Osteoblast (primary cell): ENCODE measurements around the gene EBI3. TPM values are rescaled to one million over a fixed set of nuclear protein-coding genes. Genes with fewer than 3 reads are reported as not detected.
"Not testable (repeated sequence)": the region's sequence is repeated elsewhere in the genome, so short reads cannot be mapped to it uniquely, and the experiment has no call there.

Source experiments
- DNase-seq: peaks from one replicate; pipeline ENCODE4 v3.0.0; 2011; ENCODE audit warnings: low spot score, mixed read lengths; ENCODE audit not compliant: insufficient read length; ENCODE audit errors: missing footprints
- H2AFZ ChIP-seq: 2 replicates; pipeline ENCODE4 v1.6.0; 2011; ENCODE audit warnings: mild to moderate bottlenecking, low read length
- H3K27ac ChIP-seq: 2 replicates; pipeline ENCODE4 v1.5.1; 2011; ENCODE audit warnings: mild to moderate bottlenecking, low read depth, low read length, moderate library complexity
- H3K27me3 ChIP-seq: 2 replicates; pipeline ENCODE4 v1.6.0; 2012; ENCODE audit warnings: mild to moderate bottlenecking, control low read depth, inconsistent platforms, low read length, moderate library complexity; ENCODE audit not compliant: insufficient read depth
- H3K36me3 ChIP-seq: 2 replicates; pipeline ENCODE4 v1.5.1; 2011; ENCODE audit warnings: mild to moderate bottlenecking, low read length, control low read depth, moderate library complexity; ENCODE audit not compliant: insufficient read depth
- H3K4me1 ChIP-seq: 2 replicates; pipeline ENCODE4 v1.5.1; 2011; ENCODE audit warnings: mild to moderate bottlenecking, low read length, control low read depth, moderate library complexity; ENCODE audit not compliant: insufficient read depth
- H3K4me2 ChIP-seq: 2 replicates; pipeline ENCODE4 v1.6.0; 2011; ENCODE audit warnings: mild to moderate bottlenecking, low read length; ENCODE audit not compliant: insufficient read depth
- H3K4me3 ChIP-seq: fragments of 200-600 bp; sonication (generic); 3 replicates; pipeline ENCODE4 v1.5.1; 2012; ENCODE audit warnings: mild to moderate bottlenecking, low read length, inconsistent platforms; ENCODE audit not compliant: insufficient read depth
- H3K79me2 ChIP-seq: 2 replicates; pipeline ENCODE4 v1.6.0; 2012; ENCODE audit warnings: mild to moderate bottlenecking, low read length, control low read depth, inconsistent platforms; ENCODE audit not compliant: insufficient read depth
- H3K9me3 ChIP-seq: 2 replicates; pipeline ENCODE4 v1.5.1; 2011; ENCODE audit warnings: low read depth, low read length, control low read depth
- H4K20me1 ChIP-seq: 2 replicates; pipeline ENCODE4 v1.6.0; 2012; ENCODE audit warnings: mild to moderate bottlenecking, low read length, control low read depth; ENCODE audit not compliant: insufficient read depth
- total RNA-seq: library from RNA; depleted of rRNA; stranded (reverse); fragments of >200 nt; gene quantifications from 2 replicates; pipeline ENCODE4 v1.2.3, GENCODE V29; 2012
- TF ChIP-seq, protein P1 (sequence below): IDR thresholded peaks from 2 replicates; pipeline ENCODE4 v1.5.1; 2011; ENCODE audit warnings: mild to moderate bottlenecking, low read depth, low read length, moderate library complexity; ENCODE audit errors: extremely low read depth

EBI3 gene
- total RNA-seq, 1 donor: not detected

DNA sequence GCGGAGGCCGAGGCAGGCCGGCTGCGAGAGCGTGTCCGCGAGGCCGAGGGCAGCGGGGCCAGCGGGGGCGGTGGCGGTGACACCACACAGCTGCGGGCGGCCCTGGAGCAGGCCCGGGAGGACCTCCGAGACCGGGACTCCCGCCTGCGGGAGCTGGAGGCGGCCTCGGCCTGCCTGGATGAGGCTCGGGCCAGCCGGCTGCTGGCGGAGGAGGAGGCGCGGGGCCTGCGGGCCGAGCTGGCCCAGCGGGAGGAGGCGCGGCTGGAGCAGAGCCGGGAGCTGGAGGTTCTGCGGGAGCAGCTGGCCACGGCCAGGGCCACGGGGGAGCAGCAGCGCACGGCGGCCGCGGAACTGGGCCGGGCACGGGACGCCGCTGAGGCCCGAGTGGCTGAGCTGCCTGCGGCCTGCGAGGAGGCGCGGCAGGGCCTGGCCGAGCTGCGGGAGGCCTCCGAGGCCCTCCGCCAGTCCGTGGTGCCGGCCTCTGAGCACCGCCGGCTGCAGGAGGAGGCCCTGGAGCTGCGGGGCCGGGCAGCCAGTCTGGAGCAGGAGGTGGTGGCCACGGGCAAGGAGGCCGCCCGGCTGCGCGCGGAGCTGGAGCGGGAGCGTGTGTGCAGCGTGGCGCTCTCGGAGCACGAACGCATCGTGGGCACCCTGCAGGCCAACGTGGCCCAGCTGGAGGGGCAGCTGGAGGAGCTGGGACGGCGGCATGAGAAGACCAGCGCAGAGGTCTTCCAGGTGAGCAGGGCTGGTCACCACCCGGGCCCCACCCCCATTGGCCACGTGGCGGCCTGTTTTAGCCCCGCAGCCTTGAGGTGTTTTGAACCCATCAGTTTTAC lies 11.7 kb upstream of the EBI3 start:
- no peaks in the 10 kb centered on the region for H3K79me2 ChIP-seq
- DNase-seq: peak; percentile 47

DNA sequence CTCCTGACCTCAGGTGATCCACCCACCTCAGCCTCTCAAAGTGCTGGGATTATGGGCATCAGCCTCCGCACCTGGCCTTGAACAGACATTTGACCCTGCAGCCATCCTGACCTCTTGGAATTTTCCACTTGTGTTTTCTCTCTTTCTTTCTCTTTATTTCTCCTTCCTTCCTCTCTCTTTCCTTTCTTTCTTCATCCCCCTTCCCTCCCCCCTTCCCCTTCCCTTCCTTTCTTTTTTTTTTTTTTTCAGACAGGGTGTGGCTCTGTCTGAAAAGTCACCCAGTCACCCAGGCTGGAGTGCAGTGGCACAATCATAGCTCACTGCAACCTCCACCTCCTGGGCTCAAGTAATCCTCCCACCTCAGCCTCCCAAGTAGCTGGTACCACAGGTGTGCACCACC lies 10.8 kb upstream of the EBI3 start:
- not testable (repeated sequence) for H3K27me3 ChIP-seq, H3K79me2 ChIP-seq, H3K27ac ChIP-seq, H3K36me3 ChIP-seq, H3K4me2 ChIP-seq, H2AFZ ChIP-seq, H3K9me3 ChIP-seq, H3K4me3 ChIP-seq, H3K4me1 ChIP-seq, DNase-seq, H4K20me1 ChIP-seq

More for the DNA sequence above, 11.7 kb upstream of the EBI3 start:
- no peak overlapping the region for H3K4me2 ChIP-seq
- TF ChIP-seq, protein P1, sequence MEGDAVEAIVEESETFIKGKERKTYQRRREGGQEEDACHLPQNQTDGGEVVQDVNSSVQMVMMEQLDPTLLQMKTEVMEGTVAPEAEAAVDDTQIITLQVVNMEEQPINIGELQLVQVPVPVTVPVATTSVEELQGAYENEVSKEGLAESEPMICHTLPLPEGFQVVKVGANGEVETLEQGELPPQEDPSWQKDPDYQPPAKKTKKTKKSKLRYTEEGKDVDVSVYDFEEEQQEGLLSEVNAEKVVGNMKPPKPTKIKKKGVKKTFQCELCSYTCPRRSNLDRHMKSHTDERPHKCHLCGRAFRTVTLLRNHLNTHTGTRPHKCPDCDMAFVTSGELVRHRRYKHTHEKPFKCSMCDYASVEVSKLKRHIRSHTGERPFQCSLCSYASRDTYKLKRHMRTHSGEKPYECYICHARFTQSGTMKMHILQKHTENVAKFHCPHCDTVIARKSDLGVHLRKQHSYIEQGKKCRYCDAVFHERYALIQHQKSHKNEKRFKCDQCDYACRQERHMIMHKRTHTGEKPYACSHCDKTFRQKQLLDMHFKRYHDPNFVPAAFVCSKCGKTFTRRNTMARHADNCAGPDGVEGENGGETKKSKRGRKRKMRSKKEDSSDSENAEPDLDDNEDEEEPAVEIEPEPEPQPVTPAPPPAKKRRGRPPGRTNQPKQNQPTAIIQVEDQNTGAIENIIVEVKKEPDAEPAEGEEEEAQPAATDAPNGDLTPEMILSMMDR: no peak
- no peaks in the 10 kb centered on the region for H3K4me1 ChIP-seq
- H3K27ac ChIP-seq: no peak overlapping the region
- H2AFZ ChIP-seq: no peak overlapping the region
- no peaks in the 10 kb centered on the region for H3K36me3 ChIP-seq
- no peaks in the 10 kb centered on the region for H3K9me3 ChIP-seq
- no peaks in the 10 kb centered on the region for H3K27me3 ChIP-seq
- no peaks in the 10 kb centered on the region for H4K20me1 ChIP-seq
- no peak overlapping the region for H3K4me3 ChIP-seq

GRCh38 chr19:4220188-4220587 lies 9.1 kb upstream of the EBI3 start:
- no peaks in the 10 kb centered on the region for H3K27me3 ChIP-seq
- no peaks in the 10 kb centered on the region for H3K36me3 ChIP-seq
- H3K4me1 ChIP-seq: no peaks in the 10 kb centered on the region
- H3K27ac ChIP-seq: no peak overlapping the region
- no peaks in the 10 kb centered on the region for H3K9me3 ChIP-seq
- no peak overlapping the region for H3K4me2 ChIP-seq
- TF ChIP-seq, protein P1: no peak
- no peak overlapping the region for H3K4me3 ChIP-seq
- H2AFZ ChIP-seq: no peak overlapping the region
- DNase-seq: no peak
- no peaks in the 10 kb centered on the region for H4K20me1 ChIP-seq
- H3K79me2 ChIP-seq: no peaks in the 10 kb centered on the region

GRCh38 chr19:4224470-4224869 lies 4.9 kb upstream of the EBI3 start:
- Histone ChIP-seq H3K36me3 (no peaks in the 10 kb centered on the region), H3K4me1 (peaks cover 9% of the 10 kb centered on the region), H3K27me3 (peaks cover 20% of the 10 kb centered on the region), H2AFZ (no peak overlapping the region), H3K9me3 (no peaks in the 10 kb centered on the region), H3K4me3 (no peak overlapping the region), H3K27ac (no peak overlapping the region), H3K79me2 (no peaks in the 10 kb centered on the region), H4K20me1 (no peaks in the 10 kb centered on the region), H3K4me2 (no peak overlapping the region)
- DNase-seq: no peak
- TF ChIP-seq, protein P1: no peak
